ENCODE results near the gene ABCD4.

DNA sequence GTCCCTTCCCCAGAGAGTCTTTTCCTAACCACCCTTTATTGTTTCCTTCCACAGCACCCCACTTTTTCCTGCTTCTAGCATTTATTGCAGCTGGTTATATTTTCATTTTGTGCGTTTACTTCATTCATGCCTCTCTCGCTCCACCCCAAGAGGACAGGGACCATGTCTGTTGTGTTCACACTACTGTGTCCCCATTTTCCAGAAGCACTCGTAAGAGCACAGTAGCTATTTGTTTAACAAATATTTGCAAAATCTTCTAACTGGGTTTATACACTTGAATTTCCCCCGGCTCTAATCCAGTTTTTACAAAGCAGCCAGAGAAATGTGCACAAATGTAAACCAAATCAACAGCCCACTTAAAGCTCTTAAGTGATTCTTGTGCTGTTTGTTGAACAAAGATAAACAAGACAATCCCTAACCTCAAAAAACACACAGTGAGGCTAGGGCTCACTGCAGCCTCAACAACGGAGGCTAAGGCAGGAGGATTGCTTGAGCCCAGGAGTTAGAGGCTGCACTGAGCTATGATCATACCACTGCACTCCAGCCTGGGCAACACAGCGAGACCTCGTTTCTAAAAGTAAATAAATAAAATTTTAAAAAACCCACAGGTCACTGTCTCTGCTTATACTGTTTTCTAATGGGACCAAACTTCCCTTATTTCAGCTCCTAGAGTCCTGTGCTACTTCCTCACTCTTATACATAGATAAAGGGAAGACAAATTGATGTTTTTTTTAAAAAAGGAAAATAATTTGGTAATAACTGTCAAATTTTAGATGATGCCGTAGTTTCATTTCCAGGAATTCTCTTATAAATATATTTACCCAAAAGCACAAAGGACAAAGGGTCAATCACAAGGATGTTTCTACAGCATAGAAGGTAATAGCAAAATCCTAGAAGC is 6.6 kb upstream of the ABCD4 start:
- TF ChIP-seq SIN3A (IDR thresholded peaks at IDR 0.05; ENCODE audit: borderline replicate concordance, insufficient read depth, low read length) (no peak), TAF1 (IDR thresholded peaks at IDR 0.05; ENCODE audit: borderline replicate concordance, insufficient read depth, low read length) (no peak), POLR2AphosphoS5 (IDR thresholded peaks at IDR 0.05; ENCODE audit: low read depth, low read length) (no peak)
- TF ChIP-seq, protein P1, sequence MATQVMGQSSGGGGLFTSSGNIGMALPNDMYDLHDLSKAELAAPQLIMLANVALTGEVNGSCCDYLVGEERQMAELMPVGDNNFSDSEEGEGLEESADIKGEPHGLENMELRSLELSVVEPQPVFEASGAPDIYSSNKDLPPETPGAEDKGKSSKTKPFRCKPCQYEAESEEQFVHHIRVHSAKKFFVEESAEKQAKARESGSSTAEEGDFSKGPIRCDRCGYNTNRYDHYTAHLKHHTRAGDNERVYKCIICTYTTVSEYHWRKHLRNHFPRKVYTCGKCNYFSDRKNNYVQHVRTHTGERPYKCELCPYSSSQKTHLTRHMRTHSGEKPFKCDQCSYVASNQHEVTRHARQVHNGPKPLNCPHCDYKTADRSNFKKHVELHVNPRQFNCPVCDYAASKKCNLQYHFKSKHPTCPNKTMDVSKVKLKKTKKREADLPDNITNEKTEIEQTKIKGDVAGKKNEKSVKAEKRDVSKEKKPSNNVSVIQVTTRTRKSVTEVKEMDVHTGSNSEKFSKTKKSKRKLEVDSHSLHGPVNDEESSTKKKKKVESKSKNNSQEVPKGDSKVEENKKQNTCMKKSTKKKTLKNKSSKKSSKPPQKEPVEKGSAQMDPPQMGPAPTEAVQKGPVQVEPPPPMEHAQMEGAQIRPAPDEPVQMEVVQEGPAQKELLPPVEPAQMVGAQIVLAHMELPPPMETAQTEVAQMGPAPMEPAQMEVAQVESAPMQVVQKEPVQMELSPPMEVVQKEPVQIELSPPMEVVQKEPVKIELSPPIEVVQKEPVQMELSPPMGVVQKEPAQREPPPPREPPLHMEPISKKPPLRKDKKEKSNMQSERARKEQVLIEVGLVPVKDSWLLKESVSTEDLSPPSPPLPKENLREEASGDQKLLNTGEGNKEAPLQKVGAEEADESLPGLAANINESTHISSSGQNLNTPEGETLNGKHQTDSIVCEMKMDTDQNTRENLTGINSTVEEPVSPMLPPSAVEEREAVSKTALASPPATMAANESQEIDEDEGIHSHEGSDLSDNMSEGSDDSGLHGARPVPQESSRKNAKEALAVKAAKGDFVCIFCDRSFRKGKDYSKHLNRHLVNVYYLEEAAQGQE (IDR thresholded peaks at IDR 0.05; ENCODE audit: insufficient read depth in 1 of 2, low read depth in 2 of 2, low read length in 2 of 2), result no peak
